Fibroblast of skin of back (primary cell): ENCODE data around the gene RAVER2.
"Not testable (repeated sequence)": the region's sequence is repeated elsewhere in the genome, so short reads cannot be mapped to it uniquely, and the experiment has no call there.

Experiments
- DNase-seq: peaks from one replicate; pipeline ENCODE4 v3.0.0-alpha.2; 2013

The RAVER2 gene

GRCh38 chr1:64814427-64814826 lies 69.6 kb downstream of the RAVER2 start:
- DNase-seq: no peak

GRCh38 chr1:64817364-64817763 lies 72.5 kb downstream of the RAVER2 start:
- not testable (repeated sequence) for DNase-seq

GRCh38 chr1:64820572-64820971 lies 75.7 kb downstream of the RAVER2 start:
- not testable (repeated sequence) for DNase-seq

GRCh38 chr1:64822621-64823020 lies 77.7 kb downstream of the RAVER2 start:
- DNase-seq: peak; percentile 27

- peak; percentile 74 for DNase-seq
Measured at GRCh38 chr1:64823691-64824476, 79.0 kb downstream of the RAVER2 start.

GRCh38 chr1:64826991-64827390 lies 82.1 kb downstream of the RAVER2 start:
- DNase-seq: no peak

- DNase-seq: no peak
Measured at GRCh38 chr1:64828829-64829228, 84.0 kb downstream of the RAVER2 start.

GRCh38 chr1:64829411-64830029 lies 84.6 kb downstream of the RAVER2 start:
- DNase-seq: peak; percentile 6

- no peak for DNase-seq
Measured at GRCh38 chr1:64830030-64830651, 85.3 kb downstream of the RAVER2 start.

GRCh38 chr1:64834734-64835133 lies 89.9 kb downstream of the RAVER2 start:
- DNase-seq: peak; percentile 54

GRCh38 chr1:64836802-64837201 lies 91.9 kb downstream of the RAVER2 start:
- no peak for DNase-seq

GRCh38 chr1:64838486-64838885 lies 93.6 kb downstream of the RAVER2 start:
- DNase-seq: no peak

GRCh38 chr1:64839261-64839660 lies 94.4 kb downstream of the RAVER2 start:
- no peak for DNase-seq

GRCh38 chr1:64839732-64840405 lies 95.0 kb downstream of the RAVER2 start:
- no peak for DNase-seq

GRCh38 chr1:64841330-64842065 lies 96.6 kb downstream of the RAVER2 start:
- DNase-seq: no peak

GRCh38 chr1:64842224-64842623 lies 97.3 kb downstream of the RAVER2 start:
- no peak for DNase-seq

- DNase-seq: no peak
Measured at GRCh38 chr1:64843675-64844074, 98.8 kb downstream of the RAVER2 start.

GRCh38 chr1:64844175-64844574 lies 99.3 kb downstream of the RAVER2 start:
- no peak for DNase-seq

- no peak for DNase-seq
Measured at GRCh38 chr1:64844609-64845008, 99.7 kb downstream of the RAVER2 start.

- no peak for DNase-seq
Measured at GRCh38 chr1:64845831-64846425, 101.1 kb downstream of the RAVER2 start.

GRCh38 chr1:64846573-64847430 lies 101.9 kb downstream of the RAVER2 start:
- no peak for DNase-seq
